OCI-LY7 (cell line): ENCODE measurements around the gene PFN1. TPM values are rescaled to one million over a fixed set of nuclear protein-coding genes. Genes with fewer than 3 reads are reported as not detected.

ENCODE experiments used
- BruUV-seq: library from RNA; stranded (reverse); fragments of 400-500 nt; replicated peaks from 2 replicates; lab custom pipeline; 2021; lab: Mats Ljungman, UMichigan
- CTCF ChIA-PET: fragments of 300-600 bp; sonication (Branson Sonifier 250); formaldehyde crosslinking; loops from one replicate; lab custom pipeline; 2022; ENCODE audit warnings: antibody characterized with exemption; ENCODE audit not compliant: unreplicated experiment; lab: Charles Lee
- POLR2A ChIA-PET: fragments of 300-600 bp; sonication (Branson Sonifier 250); formaldehyde crosslinking; loops from one replicate; lab custom pipeline; 2022; ENCODE audit warnings: antibody characterized with exemption; lab: Charles Lee
- DNase-seq: peaks from one replicate; pipeline ENCODE4 v3.0.0-alpha.2; 2015; ENCODE audit warnings: low spot score
- H2AFZ ChIP-seq: fragments of 200-600 bp; sonication (generic), shearing (Covaris generic); 2 replicates; pipeline ENCODE4 v1.6.1; 2014; ENCODE audit warnings: mild to moderate bottlenecking, antibody characterized with exemption, low read length, moderate library complexity
- H3K27ac ChIP-seq: fragments of 200-600 bp; sonication (generic); 2 replicates; pipeline ENCODE4 v1.5.1; 2014; ENCODE audit warnings: mixed run types, low read depth, mild to moderate bottlenecking, moderate library complexity, low read length, inconsistent platforms; ENCODE audit not compliant: poor library complexity, severe bottlenecking
- H3K36me3 ChIP-seq: fragments of 200-600 bp; sonication (generic); 2 replicates; pipeline ENCODE4 v1.6.1; 2014; ENCODE audit warnings: mild to moderate bottlenecking, antibody characterized with exemption, low read length, moderate library complexity, mixed read lengths; ENCODE audit not compliant: insufficient read depth
- H3K4me1 ChIP-seq: fragments of 200-600 bp; sonication (generic); 2 replicates; pipeline ENCODE4 v1.5.1; 2014; ENCODE audit warnings: mild to moderate bottlenecking, low read length; ENCODE audit not compliant: insufficient read depth, poor library complexity, severe bottlenecking
- H3K4me2 ChIP-seq: fragments of 200-600 bp; sonication (generic); 2 replicates; pipeline ENCODE4 v1.6.1; 2014; ENCODE audit warnings: mild to moderate bottlenecking, low read length
- H3K4me3 ChIP-seq: fragments of 200-600 bp; sonication (generic); 2 replicates; pipeline ENCODE4 v1.5.1; 2014; ENCODE audit warnings: mild to moderate bottlenecking, low read depth, low read length; ENCODE audit not compliant: poor library complexity, severe bottlenecking
- H3K79me2 ChIP-seq: fragments of 200-600 bp; sonication (generic); 2 replicates; pipeline ENCODE4 v1.6.1; 2016; ENCODE audit warnings: low read depth, mild to moderate bottlenecking, low read length, moderate library complexity, mixed read lengths; ENCODE audit not compliant: insufficient read depth
- H3K9me2 ChIP-seq: fragments of 200-600 bp; sonication (generic); 2 replicates; pipeline ENCODE4 v1.6.1; 2016; ENCODE audit warnings: mild to moderate bottlenecking, low read length, mixed read lengths; ENCODE audit not compliant: insufficient read depth
- H3K9me3 ChIP-seq: fragments of 200-600 bp; sonication (generic); 2 replicates; pipeline ENCODE4 v1.6.1; 2014; ENCODE audit warnings: mild to moderate bottlenecking, mixed run types, low read length, mixed read lengths
- H4K20me1 ChIP-seq: fragments of 200-600 bp; sonication (generic); 2 replicates; pipeline ENCODE4 v1.6.1; 2014; ENCODE audit warnings: mild to moderate bottlenecking, antibody characterized with exemption, low read length, moderate library complexity, mixed read lengths; ENCODE audit not compliant: insufficient read depth
- CTCF ChIP-seq: fragments of 200-600 bp; sonication (generic); conservative IDR thresholded peaks from 2 replicates; pipeline ENCODE4 v1.5.1; 2014; ENCODE audit warnings: mild to moderate bottlenecking, antibody characterized with exemption, low read length, moderate library complexity, mixed read lengths
- EZH2phosphoT487 ChIP-seq: fragments of 200-600 bp; sonication (generic); IDR thresholded peaks from 2 replicates; pipeline ENCODE4 v1.6.1; 2018; ENCODE audit warnings: low read depth, borderline replicate concordance, mild to moderate bottlenecking, mixed run types, antibody characterized with exemption, low read length, moderate library complexity, mixed read lengths
- intact Hi-C: fragments of 100-400 bp; cut with micrococcal nuclease; formaldehyde crosslinking; loops from one replicate; pipeline ENCODE4 v1.10.0; 2022; ENCODE audit not compliant: unreplicated experiment
- total RNA-seq, 2 experiments: library from RNA; depleted of rRNA in 1 of 2; stranded (reverse); fragments of >200 nt in 1 of 2; shearing (Covaris generic) in 1 of 2; gene quantifications; 2 replicates each; pipeline ENCODE4 v1.2.3, GENCODE V29; 2014 to 2022

PFN1 gene
- total RNA-seq, 2 experiments from 2014 or later: 1,053 TPM

DNA sequence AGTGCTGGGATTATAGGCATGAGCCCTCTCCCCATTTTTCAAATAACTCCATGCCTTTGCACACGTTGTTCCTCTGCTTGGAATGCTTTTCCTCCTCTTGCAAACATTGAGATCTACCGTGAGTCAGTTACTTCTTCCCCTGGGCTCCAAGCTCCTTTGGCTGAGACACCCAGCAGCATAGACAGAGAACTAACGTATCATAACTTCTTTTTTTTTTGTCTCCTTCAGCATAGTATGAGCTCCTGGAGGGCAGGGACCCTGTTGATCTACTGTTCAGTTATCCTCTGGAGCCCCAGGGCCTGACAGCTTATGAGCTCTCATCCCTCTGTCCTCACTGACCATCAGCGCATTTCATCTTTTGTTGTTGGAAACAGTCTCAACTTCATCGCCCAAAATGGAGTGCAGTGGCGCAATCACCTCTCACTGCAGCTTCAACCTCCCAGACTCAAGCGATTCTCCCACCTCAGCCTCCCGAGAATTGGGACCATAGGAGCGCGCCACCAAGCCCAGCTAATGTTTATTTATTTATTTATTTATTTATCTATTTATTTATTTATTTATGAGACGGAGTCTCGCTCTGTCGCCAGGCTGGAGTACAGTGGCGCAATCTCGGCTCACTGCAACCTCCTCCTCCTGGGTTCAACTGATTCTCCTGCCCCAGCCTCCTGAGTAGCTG, 17.1 kb upstream of the PFN1 start:
- peaks cover 16% of the 10 kb centered on the region for H3K36me3 ChIP-seq
- no TSS peak for BruUV-seq
- H3K4me2 ChIP-seq: no peak overlapping the region
- H3K4me1 ChIP-seq: peaks cover 23% of the 10 kb centered on the region
- no peak for DNase-seq
- no peak for TF ChIP-seq CTCF
- TF ChIP-seq EZH2phosphoT487: no peak
- no peaks in the 10 kb centered on the region for H3K9me2 ChIP-seq
- H2AFZ ChIP-seq: no peak overlapping the region
- no peaks in the 10 kb centered on the region for H4K20me1 ChIP-seq
- ChIA-PET POLR2A (interaction anchor here (0.5 to 6.0 kb wide), 4 partner anchors 13 to 1196 kb away, joined by 3 to 51 read pairs (median 4); partner anchors contain the start of gene ENO3), CTCF (no interaction called here)
- no peak overlapping the region for H3K27ac ChIP-seq
- intact Hi-C loops: loop anchor here (5.0 kb wide), 1 partner anchor 52 kb away; no protein-coding TSS in a partner anchor
- H3K9me3 ChIP-seq: no peaks in the 10 kb centered on the region
- H3K79me2 ChIP-seq: peaks cover 22% of the 10 kb centered on the region; the same call in 1 of the 2 replicates
- no peak overlapping the region for H3K4me3 ChIP-seq

GRCh38 chr17:4960279-4960922, 12.1 kb upstream of the PFN1 start:
- no peak for DNase-seq
- Histone ChIP-seq H4K20me1 (no peaks in the 10 kb centered on the region), H3K9me2 (no peaks in the 10 kb centered on the region), H2AFZ (no peak overlapping the region), H3K36me3 (peaks cover 18% of the 10 kb centered on the region), H3K4me2 (no peak overlapping the region), H3K79me2 (peaks cover 1% of the 10 kb centered on the region; the same call in 1 of the 2 replicates), H3K4me3 (no peak overlapping the region), H3K9me3 (no peaks in the 10 kb centered on the region), H3K4me1 (peaks cover 7% of the 10 kb centered on the region), H3K27ac (no peak overlapping the region)
- ChIA-PET CTCF (no interaction called here), POLR2A (no interaction called here)
- intact Hi-C loops: no loop called here
- no TSS peak for BruUV-seq
- no peak for TF ChIP-seq EZH2phosphoT487
- TF ChIP-seq CTCF: no peak
